ENCODE measurements around the gene ENC1.

Gene ENC1

DNA sequence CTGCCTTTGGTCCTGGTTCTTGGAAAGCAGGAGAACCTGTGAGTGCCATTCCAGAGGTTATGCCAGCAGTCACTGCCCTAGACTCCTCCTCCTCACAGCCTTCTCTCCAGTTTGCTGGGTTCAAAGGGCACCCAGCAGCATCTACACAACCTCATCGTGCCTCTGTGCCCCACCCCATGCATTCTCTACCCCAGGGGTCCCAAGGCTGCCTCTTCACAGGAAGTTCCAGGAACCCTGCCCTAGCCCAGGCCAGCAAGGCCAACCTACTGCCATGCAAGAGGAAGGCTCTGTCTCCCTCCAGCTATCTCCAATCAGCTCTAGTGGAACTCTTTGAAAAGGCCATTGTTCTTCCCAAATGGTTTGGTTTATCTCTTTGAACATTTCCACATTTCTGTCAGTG is 21.2 kb downstream of the ENC1 start:
- TF ChIP-seq, protein P1, sequence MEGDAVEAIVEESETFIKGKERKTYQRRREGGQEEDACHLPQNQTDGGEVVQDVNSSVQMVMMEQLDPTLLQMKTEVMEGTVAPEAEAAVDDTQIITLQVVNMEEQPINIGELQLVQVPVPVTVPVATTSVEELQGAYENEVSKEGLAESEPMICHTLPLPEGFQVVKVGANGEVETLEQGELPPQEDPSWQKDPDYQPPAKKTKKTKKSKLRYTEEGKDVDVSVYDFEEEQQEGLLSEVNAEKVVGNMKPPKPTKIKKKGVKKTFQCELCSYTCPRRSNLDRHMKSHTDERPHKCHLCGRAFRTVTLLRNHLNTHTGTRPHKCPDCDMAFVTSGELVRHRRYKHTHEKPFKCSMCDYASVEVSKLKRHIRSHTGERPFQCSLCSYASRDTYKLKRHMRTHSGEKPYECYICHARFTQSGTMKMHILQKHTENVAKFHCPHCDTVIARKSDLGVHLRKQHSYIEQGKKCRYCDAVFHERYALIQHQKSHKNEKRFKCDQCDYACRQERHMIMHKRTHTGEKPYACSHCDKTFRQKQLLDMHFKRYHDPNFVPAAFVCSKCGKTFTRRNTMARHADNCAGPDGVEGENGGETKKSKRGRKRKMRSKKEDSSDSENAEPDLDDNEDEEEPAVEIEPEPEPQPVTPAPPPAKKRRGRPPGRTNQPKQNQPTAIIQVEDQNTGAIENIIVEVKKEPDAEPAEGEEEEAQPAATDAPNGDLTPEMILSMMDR (conservative IDR thresholded peaks at IDR 0.05; ENCODE audit: low read depth, low read length), result no peak
- Histone ChIP-seq H3K79me2 (ENCODE audit: insufficient read depth, low read depth) (no peaks in the 10 kb centered on the region), H3K9ac (no peak overlapping the region), H3K36me3 (ENCODE audit: insufficient read depth) (no peaks in the 10 kb centered on the region), H3K4me1 (ENCODE audit: low read depth, poor library complexity, severe bottlenecking) (no peaks in the 10 kb centered on the region), H3K27ac (no peak overlapping the region), H3K4me2 (no peak overlapping the region), H3K4me3 (IDR thresholded peaks at IDR 0.05; ENCODE audit: insufficient read depth, low read depth, low read length) (no peak overlapping the region), H4K20me1 (ENCODE audit: insufficient read depth) (no peaks in the 10 kb centered on the region), H3K27me3 (ENCODE audit: insufficient read depth, low read depth) (no peaks in the 10 kb centered on the region), H2AFZ (ENCODE audit: low read depth) (no peak overlapping the region)

DNA sequence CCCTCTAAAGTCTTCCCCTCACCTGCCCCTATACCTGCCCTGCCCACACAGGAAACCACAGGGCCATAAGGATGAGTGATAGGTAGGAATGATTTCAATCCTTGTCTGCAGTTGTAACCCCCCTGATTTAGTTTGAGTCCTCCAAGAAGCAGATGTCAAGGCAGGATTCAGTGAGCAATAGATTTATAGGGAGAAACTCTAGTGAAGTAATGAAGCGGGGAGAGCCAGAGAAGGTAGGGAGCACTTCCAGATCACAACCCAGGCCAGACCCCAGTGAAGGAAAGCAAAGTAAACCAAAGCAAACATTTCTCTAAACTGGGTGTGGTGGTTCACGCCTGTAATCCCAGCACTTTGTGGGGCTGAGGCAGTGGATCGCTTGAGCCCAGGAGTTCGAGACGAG is 22.4 kb downstream of the ENC1 start:
- no peak overlapping the region for H3K27ac ChIP-seq

DNA sequence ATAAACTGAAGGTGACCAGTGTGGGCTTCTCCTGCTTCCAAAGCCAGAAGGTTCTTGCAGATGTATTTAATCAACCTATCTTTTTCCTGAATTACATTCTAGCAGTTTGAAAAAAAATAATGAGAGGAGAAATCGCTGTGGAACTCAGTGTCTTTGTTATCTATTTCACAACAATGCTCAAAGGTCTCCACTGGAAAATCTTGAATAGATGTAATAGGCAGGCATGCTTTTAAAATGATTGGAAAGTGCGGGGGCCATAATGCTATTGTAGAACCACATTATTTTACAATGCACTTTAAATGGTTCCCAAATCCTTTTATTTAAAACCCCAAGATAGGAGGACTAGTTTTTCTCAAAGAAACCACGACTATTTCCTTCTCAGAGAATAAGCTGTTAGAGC is 23.3 kb downstream of the ENC1 start:
- Histone ChIP-seq H3K79me2 (ENCODE audit: insufficient read depth, low read depth) (no peaks in the 10 kb centered on the region), H3K4me1 (ENCODE audit: low read depth, poor library complexity, severe bottlenecking) (no peaks in the 10 kb centered on the region), H3K36me3 (ENCODE audit: insufficient read depth) (no peaks in the 10 kb centered on the region), H3K27ac (no peak overlapping the region), H3K9ac (no peak overlapping the region), H3K27me3 (ENCODE audit: insufficient read depth, low read depth) (no peaks in the 10 kb centered on the region), H2AFZ (ENCODE audit: low read depth) (no peak overlapping the region), H4K20me1 (ENCODE audit: insufficient read depth) (no peaks in the 10 kb centered on the region), H3K4me2 (no peak overlapping the region), H3K4me3 (IDR thresholded peaks at IDR 0.05; ENCODE audit: insufficient read depth, low read depth, low read length) (no peak overlapping the region)
- TF ChIP-seq, protein P1 (conservative IDR thresholded peaks at IDR 0.05; ENCODE audit: low read depth, low read length), result no peak

More for the DNA sequence above, 22.4 kb downstream of the ENC1 start:
- no peaks in the 10 kb centered on the region for H4K20me1 ChIP-seq (ENCODE audit: insufficient read depth)
- no peak overlapping the region for H3K9ac ChIP-seq
- TF ChIP-seq, protein P1 (conservative IDR thresholded peaks at IDR 0.05; ENCODE audit: low read depth, low read length), result no peak
- H3K36me3 ChIP-seq (ENCODE audit: insufficient read depth), result no peaks in the 10 kb centered on the region
- no peaks in the 10 kb centered on the region for H3K79me2 ChIP-seq (ENCODE audit: insufficient read depth, low read depth)
- H3K27me3 ChIP-seq (ENCODE audit: insufficient read depth, low read depth), result no peaks in the 10 kb centered on the region
- no peaks in the 10 kb centered on the region for H3K4me1 ChIP-seq (ENCODE audit: low read depth, poor library complexity, severe bottlenecking)
- H2AFZ ChIP-seq (ENCODE audit: low read depth), result no peak overlapping the region
- no peak overlapping the region for H3K4me2 ChIP-seq
- no peak overlapping the region for H3K4me3 ChIP-seq (IDR thresholded peaks at IDR 0.05; ENCODE audit: insufficient read depth, low read depth, low read length)

DNA sequence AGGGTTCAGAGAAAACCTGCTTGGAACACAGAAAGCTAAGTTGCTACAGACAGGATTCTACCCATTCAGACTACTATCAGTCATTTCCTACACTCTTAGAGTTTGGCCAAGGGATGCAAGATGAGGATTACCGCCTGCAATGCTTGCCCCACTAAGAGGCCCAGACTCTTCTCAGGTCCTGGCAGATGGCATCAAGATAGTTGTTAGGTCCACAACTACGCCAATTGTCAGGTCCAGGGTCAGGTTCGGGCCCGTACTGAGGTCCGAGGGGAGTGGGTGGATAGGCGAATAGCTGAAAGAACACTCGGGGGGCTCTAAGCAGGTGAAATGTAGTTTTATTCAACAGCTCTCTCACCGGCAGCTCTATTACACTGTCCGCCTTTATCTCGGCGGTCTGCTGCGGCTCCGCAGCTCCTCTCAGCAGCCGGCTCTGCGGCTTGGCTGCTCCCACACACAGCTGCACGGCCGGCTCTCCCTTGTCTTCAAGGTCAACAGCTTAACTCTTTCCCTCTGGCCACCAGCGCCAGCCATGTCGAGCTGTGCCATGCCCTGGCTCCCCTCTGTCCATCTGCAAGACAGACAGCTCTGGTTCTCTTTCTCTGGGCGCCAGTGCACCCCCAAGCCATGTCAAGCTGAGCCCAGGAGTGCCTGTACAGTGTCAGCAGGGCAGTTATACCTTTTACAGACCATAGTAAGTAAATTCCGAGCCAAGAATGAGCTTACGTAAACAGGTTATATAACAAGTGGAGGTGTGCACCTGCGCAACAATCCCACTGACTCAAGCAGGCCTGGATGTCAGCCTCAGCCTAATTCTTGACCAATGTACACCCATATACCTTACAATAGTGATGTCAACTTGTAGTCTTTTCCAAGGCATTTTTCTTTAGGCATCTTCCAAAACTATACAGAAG is 24.0 kb downstream of the ENC1 start:
- no peak overlapping the region for H3K27ac ChIP-seq
- no peak overlapping the region for H2AFZ ChIP-seq (ENCODE audit: low read depth)
- H3K79me2 ChIP-seq (ENCODE audit: insufficient read depth, low read depth), result no peaks in the 10 kb centered on the region
- TF ChIP-seq, protein P1 (conservative IDR thresholded peaks at IDR 0.05; ENCODE audit: low read depth, low read length), result no peak
- no peaks in the 10 kb centered on the region for H3K27me3 ChIP-seq (ENCODE audit: insufficient read depth, low read depth)
- H3K36me3 ChIP-seq (ENCODE audit: insufficient read depth), result no peaks in the 10 kb centered on the region
- H4K20me1 ChIP-seq (ENCODE audit: insufficient read depth), result no peaks in the 10 kb centered on the region
- no peaks in the 10 kb centered on the region for H3K4me1 ChIP-seq (ENCODE audit: low read depth, poor library complexity, severe bottlenecking)
- H3K4me3 ChIP-seq (IDR thresholded peaks at IDR 0.05; ENCODE audit: insufficient read depth, low read depth, low read length), result no peak overlapping the region
- no peak overlapping the region for H3K4me2 ChIP-seq
- H3K9ac ChIP-seq, result no peak overlapping the region

All from KMS-11 (cell line).